WTC11 (cell line): ENCODE results near the gene FFAR2.

Experiments
- CBFB ChIP-seq: sonication (generic); formaldehyde crosslinking; IDR thresholded peaks from 2 replicates; pipeline ENCODE4 v1.8.1; 2022; ENCODE audit warnings: mild to moderate bottlenecking, low read depth, missing genetic modification reagents
- TF ChIP-seq, protein P1 (sequence below): fragments of 200-600 bp; IDR thresholded peaks from 2 replicates; pipeline ENCODE4 v1.8.0; 2022; ENCODE audit warnings: antibody characterized with exemption

DNA sequence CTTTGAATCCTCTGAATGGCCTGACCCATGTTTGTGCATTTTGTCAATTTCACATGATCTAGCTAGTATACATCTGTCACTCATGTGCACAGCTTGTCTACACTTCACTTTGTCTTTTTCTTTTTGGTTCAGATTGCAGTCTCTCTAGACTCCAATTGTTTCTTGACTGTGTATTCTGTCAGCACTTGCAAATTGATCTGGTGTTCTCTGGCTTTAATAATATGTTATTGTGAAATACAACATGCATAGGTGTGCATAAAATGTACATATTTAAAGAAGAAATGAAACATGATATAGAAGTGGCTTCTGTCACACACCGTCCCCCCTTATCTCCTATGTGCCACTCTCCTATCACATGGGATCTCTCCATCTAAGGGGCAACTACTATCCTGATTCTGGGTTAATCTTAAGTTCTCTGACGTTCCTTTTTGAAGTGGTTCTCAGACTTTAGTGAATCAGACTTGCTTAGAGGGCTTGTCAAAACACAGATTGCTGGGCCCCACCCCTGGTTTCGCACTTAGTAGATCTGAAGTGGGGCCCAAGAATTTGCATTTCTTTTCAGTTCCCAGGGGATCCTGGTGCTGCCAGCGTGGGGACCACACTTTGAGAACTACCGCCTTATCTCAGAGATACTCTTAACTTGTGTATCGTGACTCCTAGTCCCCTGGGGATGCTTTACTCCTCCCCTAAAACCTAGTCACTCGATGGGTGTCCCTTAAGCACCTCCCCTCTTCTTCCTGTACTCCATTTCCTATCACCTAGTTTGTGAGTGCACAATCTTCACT is 36.4 kb downstream of the FFAR2 start:
- TF ChIP-seq, protein P1, sequence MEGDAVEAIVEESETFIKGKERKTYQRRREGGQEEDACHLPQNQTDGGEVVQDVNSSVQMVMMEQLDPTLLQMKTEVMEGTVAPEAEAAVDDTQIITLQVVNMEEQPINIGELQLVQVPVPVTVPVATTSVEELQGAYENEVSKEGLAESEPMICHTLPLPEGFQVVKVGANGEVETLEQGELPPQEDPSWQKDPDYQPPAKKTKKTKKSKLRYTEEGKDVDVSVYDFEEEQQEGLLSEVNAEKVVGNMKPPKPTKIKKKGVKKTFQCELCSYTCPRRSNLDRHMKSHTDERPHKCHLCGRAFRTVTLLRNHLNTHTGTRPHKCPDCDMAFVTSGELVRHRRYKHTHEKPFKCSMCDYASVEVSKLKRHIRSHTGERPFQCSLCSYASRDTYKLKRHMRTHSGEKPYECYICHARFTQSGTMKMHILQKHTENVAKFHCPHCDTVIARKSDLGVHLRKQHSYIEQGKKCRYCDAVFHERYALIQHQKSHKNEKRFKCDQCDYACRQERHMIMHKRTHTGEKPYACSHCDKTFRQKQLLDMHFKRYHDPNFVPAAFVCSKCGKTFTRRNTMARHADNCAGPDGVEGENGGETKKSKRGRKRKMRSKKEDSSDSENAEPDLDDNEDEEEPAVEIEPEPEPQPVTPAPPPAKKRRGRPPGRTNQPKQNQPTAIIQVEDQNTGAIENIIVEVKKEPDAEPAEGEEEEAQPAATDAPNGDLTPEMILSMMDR, result no peak
- no peak for TF ChIP-seq CBFB (CRISPR knock-in tag)
